Kidney tubule cell (primary cell): Measurements from ENCODE around the gene FAM149B1.
"Not testable (repeated sequence)": the region's sequence is repeated elsewhere in the genome, so short reads cannot be mapped to it uniquely, and the experiment has no call there.

Experiments used
- DNase-seq: peaks from one replicate; pipeline ENCODE4 v3.0.0-alpha.2; 2018; ENCODE audit warnings: low spot score

Gene FAM149B1

DNA sequence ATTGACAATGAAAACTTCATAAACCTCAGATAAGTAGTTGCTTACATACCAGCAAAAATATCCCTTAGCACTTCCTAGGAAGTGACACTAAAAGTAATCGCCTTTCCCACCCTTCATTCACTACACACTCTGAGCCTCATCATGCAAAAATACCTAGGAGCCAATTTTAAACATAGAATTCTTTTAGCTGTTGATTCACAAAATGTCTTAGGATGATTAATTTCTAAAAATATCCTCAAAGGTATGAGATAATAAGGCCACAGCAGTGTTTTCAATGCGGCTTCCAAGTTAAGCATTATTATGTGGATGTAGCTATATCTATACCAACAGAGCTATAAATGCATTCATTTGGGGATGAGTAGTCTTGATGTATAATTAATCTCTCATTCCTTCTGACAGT is 66.0 kb downstream of the FAM149B1 start:
- DNase-seq, result no peak

DNA sequence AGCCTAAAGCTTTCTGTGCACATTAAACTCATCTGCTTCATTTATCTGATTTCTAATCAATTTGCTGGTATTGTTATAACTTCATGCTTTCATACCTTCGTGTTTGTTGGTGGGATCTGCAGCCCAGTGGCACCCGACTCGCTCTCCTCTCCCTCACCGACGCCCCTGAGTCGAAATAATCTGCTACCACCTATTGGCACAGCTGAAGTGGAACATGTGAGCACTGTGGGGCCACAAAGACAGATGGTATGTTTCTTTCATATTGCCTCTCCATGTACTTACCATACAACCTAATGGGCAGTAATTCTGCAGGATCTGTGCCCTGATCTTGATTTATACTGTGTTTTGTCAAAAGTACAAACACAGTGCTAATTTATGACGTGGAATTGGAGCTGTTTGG is 66.8 kb downstream of the FAM149B1 start:
- no peak for DNase-seq

DNA sequence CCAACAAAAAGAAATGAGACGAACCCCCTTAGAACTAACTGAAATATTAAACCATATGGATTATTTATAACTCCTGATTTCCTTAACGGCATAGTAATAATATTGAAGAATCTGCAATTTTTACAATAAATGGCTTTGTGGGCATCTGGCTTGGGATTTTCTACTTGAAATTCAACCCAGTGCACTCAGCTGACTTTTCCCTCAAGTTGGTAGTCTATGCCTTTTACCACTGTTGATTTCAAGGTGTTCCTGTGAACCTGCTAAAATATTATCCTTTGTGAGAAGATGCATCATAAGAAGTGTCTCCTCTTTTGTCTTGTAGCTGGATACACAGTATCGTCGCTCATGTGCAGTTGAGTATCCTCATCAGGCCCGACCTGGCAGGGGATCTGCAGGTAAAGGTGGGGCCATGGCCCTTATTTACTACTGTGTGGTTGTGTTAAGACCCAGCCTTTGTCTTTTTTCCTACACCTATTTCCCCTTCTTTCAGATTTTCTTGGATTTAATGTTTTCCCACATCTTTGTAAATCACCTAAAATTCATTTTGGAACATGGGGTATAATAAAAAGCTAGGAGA is 71.2 kb downstream of the FAM149B1 start:
- no peak for DNase-seq

DNA sequence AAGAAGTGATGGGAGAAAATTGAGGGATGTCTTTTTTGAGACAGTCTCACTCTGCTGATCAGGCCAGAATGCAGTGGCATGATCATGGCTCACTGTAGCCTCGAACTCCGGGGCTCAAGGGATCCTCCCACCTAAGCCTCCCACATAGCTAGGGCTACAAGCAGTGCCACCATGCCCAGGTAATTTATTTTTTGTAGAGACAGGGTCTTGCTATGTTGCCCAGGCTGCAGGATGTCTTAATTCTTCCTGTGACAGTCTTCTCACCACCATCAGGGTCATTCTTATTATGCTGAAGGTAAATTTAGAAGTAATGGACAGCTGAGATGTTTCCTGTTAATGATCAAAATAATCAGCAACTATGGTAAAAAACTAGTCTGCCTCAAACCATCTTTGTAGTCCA is 72.0 kb downstream of the FAM149B1 start:
- no peak for DNase-seq

DNA sequence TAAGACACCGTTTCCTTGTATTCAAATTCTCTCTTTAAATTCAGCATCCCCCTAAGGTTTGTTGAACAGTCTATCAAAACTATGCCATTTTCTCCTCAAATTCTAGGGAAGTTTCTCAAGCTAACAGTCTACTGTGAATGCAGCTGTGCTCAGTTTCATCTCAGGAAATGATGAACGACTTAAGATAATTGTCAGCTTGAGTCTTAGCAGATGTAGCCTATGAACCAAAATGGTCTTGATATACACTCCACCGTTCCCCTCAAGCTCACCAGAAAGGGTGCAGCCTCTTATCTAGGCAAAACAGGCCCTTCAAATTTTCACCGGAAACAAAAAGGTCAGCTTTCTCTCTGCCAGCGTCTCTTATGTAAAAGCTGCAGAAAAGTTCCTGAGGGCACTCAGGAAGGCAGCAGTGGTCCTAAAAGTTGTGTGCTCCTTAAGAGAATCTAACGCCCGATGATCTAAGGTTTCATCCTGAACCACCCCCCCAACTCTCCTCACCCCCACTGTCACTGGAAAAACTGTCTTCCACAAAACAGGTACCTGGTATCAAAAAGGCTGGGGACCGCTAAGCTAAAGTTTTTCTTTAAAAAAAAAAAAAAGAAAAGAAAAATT is 77.1 kb downstream of the FAM149B1 start:
- no peak for DNase-seq

DNA sequence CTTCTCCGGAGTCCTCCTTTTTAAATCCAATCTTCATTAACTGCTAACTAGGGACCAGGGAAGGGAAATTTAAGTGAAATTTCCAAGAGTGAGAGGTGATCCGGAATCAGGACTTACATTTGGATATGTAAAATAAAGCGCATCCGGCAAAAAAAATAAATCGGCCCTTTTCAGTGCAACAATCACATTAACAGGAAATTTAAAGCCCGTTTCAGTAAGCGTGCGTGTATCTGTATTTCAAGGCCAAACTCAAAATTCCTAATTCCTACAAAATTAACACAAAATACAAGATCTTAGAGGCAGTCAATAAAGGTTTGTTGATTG is 78.4 kb downstream of the FAM149B1 start:
- peak; percentile 15 for DNase-seq

DNA sequence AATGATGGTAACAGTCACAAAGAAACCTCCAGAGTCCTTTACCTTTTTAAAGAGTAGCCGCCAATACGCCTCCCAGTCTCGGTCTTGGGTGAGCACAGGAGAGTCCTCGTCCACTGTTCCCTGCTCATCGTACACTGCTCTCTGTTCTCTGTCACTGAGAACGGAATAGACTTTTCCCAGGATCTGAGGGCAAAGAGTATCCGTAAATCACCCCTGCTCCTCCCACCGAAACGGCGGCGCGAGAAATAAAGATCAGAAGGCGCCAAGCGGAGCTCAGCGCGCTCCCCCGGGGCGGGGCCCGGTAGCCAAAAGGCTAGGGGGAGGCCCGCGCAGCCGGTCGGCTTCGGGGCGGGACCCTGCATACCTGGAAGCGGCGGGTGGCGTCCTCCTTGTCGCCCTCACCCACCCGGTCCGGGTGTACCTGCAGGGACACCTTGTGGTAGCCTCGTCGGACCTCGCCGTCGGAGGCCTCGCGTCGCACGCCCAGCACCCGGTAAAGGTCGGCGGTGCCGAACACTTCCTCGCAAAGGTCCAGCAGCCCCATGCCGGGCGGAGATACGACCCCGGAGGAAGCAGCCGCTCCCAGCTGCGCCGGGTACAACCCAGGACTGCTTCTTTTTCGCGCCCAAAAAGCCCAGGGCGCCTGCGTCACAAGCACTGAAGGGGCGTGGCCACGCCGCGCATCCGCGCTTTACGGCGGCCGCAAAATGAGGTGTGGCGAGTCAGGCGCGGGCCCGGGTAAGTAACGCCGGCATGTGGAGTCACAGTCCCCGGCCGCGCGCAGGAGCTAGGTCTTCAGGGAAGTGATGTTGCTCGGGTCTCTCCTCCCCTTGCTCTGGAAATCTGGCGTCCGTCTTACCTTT is 79.0 kb downstream of the FAM149B1 start, which contains the start of gene DNAJC9:
Gene DNAJC9 (minus strand): TSS at position 610 of the 863 bp plus-strand sequence. CDS start 66 bp downstream, at position 544.
- peak; percentile 98 for DNase-seq

DNA sequence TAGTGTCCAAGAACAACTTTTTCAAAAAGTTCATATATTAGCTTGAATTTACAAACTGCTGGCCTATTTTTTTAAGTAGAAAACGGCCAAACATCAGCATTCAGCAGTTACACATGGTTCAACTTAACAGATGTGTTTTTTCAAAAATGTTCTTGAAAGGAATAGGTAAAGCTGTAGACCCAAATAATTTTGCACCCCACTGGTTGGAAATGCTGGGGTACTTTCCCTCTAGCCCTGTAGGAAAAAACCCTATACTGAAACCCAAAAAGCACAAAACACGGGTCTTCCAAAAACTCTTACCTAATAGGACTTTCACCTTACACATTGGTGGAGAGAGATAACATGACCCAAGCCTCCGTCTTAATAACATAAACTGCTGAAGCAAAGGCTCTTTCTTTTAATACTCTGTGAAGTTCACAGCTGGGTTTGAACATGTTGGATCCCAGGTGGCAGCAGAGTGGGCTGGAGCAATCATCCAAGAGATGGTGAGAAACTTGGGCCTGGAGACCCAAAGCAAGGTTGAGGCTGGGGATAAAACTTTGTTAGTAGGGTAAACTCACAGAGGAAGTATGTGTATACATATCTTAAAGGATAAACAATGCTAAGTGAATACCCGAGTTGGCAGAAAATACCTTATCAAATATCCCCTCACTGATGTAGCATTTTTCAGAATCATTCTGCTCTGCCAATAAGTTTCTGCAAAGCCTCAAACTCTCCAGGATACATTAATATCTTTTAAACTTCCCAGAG is 79.8 kb downstream of the FAM149B1 start:
- no peak for DNase-seq

DNA sequence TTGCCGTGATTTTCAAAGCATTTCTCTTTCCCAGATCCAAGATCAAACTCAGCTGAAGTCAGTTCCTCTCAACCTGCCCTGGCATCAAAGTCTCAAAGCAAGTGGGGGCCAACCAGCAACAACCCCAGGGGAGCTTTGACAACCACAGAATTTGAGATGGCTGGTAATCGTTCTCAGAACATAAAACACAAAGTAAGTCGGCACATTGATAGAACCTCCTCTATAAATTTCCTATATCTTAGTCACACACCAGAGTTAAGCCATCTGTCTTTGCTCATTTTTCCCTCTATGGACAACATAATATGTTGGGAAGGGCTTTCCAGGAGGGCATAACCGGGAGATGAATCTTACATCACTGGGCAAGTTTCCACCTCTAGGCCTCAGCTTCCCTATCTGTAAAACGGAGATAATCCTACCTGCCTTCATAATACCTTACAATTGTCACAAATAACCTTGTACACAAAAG is 80.4 kb downstream of the FAM149B1 start:
- no peak for DNase-seq

DNA sequence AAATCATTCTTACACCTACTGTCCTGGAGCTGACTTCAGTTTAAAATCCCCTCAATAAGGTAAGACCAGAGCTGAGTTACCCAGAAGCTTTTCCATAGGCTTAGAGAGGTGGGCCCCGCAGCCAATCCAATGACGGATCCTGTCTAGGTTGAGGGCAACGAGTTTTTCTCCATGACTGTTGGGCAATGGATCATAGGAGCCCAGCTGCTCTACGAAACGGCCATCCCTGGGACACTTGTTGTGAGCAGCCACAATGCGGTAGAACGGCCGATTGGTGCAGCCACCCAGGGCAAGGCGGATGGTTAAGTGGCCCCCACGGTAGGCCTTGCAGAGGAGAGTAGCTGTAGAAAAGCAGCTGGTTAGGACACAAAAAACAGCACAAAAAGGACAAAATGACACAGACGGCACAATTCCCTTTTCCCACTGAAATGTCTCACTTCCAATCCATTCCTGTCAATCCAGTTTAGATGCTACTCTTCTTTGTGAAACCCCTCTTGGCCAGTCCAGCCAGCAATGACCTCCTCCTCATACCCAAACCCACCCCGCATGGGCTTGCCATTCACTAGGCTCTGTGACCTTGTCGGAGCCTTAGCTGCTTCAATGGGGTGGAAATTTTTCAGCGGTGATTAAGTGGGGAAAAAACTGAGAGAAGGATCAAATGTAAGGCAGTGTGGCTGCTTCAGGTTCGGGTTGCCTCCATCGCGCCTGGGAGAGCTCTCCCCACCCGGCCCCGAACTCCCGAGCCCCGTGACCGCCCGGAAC is 83.9 kb downstream of the FAM149B1 start:
- DNase-seq, result peak; percentile 18

DNA sequence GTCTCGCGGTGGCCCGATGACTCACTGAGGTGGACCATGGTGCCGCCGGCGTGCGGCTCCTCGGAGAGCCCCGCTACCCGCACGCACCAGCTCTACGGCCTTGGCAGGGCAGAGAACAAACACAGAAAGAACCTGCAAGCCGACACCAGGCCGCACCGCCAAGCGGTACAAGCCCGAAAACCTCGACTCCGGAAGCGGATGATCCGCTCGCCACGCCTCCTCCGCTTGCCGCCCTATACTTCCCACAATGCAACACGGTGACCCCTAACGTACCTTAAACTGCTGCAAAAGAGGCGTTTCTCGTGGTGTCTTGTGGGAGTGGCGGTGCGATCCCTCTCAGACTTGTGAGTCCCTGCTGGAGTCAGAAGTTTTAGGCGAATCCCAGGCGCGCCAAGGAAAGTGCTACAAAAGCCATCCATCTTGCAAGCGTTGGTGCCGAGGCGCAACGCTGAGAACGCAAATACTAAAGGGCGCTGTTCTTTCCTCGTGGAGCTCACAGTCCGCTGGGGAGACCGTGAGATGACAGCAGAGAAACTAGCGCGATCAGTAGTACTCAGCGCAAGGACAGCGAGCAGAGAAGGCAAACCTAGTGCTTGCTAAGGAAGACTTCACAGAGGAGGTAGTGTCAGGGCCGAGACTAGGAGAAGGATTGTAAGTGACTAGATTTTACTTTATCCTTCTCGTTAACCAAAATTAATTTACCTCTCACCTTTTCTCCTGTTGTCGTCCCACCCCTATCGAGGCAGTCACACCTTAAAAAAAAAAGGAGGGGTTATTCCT is 84.7 kb downstream of the FAM149B1 start, which contains the start of gene MRPS16:
Gene MRPS16 (minus strand): TSS at position 200 of the 780 bp plus-strand sequence. CDS start 162 bp downstream, at position 38.
- peak; percentile 99 for DNase-seq

DNA sequence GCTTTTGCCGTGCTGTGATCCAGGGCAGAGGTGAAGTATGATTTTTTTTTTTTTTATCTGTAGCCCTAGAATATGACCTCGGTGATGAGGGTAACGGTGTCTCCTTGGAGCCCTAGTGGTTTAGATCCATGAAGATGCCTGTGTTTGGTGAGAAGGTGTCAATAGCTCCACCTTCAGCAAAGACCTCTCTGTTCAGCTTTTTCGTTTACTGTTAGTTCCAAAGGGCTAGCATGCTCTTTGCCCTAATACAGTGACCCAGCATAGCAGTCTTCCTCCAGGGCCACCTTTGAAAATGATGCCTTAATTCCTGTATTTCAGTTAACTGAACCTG is 85.3 kb downstream of the FAM149B1 start:
- peak; percentile 38 for DNase-seq

DNA sequence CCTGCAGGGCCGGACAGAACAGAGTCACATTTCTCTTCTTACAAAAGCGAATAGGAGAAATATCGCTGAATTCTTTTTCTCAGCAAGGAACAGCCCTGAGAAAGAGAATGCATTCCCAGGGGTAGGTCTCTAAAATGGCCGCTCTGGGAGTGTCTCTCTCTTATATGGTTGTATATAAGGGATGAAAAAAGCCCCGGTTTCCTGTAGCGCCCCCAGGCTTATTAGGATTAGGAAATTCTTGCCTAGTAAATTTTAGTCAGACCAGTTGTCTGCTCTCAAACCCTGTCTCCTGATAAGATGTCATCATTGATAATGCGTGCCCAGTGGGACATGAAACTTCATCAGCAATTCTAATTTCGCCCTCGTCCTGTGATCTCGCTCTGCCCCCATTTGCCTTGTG is 90.7 kb downstream of the FAM149B1 start:
- DNase-seq, result not testable (repeated sequence)

DNA sequence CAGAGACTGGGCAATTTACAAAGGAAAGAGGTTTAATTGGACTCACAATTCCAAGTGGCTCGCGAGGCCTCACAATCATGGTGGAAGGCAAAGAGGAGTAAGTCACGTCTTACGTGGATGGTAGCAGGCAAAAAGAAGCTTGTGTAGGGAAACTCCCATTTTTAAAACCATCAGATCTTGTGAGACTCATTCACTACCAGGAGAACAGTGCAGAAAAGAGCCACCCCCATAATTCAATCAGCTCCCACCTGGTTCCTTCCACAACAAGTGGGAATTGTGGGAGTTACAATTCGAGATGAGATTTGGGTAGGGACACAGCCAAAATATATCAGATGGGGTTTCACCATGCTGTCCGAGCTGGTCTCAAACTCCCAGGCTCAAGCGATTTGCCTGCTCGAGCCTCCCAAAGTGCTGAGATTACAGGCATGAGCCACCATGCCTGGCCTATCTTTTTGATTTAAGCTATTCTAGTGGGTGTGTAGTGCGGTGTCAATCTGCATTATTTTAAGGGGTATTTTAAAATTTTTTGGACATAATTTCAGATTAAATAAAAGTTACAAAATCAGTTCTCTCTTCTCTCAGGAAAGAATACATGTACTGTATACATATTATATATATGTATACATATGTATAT is 93.6 kb downstream of the FAM149B1 start:
- DNase-seq, result no peak

DNA sequence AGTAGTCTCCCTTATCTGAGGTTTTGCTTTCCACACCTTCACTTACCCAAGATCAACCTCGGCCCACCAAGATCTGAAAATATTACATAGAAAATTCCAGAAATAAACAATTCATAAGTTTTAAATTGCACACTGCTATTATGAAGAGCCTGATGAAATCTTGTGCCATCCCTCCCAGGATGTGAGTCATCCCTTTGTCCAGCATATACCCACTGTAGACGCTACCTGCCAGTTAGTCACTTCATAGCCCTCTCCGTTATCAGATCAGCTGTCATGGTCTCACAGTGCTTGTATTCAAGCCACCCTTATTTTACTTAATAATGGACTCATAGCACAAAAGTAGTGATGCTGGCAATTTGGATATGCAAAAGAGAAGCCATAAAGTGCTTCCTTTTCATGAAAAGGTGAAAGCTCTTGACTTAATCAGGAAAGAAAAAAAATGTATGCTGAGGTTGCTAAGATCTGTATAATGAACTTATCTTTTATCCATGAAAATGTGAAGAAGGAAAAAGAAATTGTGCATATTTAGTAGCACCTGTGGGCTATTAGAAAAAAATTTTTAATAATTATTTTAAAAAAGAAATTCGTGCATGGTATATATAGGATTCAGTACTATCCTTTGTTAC is 94.3 kb downstream of the FAM149B1 start:
- peak; percentile 92 for DNase-seq

DNA sequence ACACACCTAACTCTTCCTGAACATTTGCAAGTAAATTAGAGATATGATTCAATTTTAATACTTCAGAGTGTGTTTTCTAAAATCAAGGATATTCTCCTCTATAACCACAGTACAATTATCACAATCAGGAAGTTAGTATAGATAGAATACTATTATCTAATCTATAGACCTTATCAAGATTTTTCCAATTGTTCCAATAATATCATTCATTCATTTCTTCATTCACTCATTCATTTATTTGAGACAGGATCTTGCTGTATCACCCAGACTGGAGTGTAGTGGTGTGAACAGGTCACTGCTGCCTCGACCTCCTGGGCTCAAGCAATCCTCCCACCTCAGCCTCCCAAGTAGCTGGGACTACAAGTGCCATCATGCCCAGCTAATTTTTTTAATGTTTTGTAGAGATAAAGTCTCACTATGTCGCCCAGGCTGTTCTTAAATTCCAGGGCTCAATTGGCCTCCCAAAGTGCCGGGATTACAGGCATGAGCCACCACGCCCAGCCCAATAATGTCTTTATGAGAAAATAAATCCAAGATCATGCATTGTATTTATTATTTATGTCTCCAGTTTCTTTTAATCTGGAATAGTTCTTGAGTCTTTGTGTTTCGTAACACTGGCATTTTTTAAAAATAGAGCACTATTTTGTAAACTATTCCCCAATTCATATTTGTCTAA is 95.1 kb downstream of the FAM149B1 start:
- no peak for DNase-seq

DNA sequence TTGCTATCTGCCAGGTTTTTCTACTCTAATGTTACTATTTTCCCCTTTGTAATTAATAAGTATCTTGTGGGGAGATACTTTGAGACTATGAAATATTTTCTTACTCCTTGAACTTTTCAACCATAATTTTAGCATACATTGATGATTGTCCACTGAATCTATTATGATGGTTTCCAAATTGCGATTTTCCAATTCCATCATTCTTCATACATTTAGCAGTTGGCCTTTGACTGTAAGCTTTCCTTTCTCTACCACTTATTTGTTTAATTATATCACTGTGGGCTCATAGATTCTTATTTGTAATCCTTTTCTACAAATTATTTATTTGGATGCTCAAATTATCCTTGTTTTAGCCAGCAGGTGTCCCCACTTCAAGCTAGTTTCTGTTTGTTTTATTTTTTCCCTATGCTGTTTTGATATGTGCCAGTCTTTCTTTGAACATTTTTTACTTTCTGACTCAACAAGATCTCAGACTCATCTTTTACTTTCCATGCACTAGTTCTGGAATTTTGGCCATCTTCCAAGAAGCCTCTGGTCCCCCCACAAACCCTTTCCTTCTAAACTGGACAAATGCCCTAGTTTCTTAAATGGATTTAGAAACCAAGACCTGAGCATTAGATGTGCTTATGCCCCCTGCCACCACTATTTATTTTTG is 95.9 kb downstream of the FAM149B1 start:
- DNase-seq, result peak; percentile 68

DNA sequence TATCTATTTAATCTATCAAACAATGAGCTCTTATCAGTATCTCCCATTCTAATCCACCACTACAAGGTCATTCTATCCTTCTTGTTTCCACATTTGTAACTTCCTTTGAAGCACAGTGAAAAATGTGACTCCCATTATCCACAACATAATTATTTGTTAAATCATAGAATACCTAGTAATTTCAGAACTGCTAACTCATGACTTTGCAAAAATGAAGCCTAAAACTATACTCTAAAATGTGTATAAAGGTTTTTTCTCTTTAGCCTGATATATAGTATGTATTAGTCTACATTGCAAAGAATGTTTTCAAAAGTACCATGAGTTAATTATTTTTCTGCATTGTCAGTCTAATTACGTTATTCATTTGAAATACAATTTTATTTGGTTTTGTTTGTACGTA is 96.5 kb downstream of the FAM149B1 start:
- DNase-seq, result no peak

DNA sequence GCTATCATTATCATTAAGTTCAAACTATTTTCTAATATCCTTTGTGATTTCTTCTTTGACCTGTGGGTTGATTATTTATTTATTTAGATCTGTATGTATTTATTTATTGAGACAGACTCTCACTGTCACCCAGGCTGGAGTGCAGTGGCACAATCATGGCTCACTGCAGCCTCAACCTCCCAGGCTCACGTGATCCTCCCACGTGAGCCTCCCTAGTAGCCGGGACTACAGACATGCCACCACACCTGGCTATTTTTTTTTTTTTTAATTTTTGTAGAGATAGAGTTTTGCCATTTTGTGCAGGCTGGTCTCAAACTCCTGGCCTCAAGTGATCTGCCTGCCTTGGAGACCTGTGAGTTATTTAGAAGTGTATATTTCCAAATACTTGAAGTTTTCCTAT is 113.2 kb downstream of the FAM149B1 start:
- DNase-seq, result no peak
